Adrenal gland (tissue), 12 donors: ENCODE data around the gene RIN1. TPM values are rescaled to one million over a fixed set of nuclear protein-coding genes. Genes with fewer than 3 reads are reported as not detected.

Experiments used
- DNase-seq, 7 donors: peaks; one replicate each; pipeline ENCODE4 v3.0.0-alpha.2; 2019 to 2020
- H3K27ac ChIP-seq, 5 donors: fragments of 200-600 bp; sonication (generic) in 4 of 5; 1 replicate in 3 of 5; 2 replicates in 2 of 5; pipeline versions ENCODE4 v1.5.1 to v1.8.0; 2016 to 2020; ENCODE audit warnings: mild to moderate bottlenecking in 1 of 5
- H3K27me3 ChIP-seq: fragments of 200-600 bp; 2 replicates; pipeline ENCODE4 v1.8.0; 2021
- H3K36me3 ChIP-seq, 2 donors: fragments of 200-600 bp; replicated peaks in 1 of 2; 1 replicate in 1 of 2; 2 replicates in 1 of 2; pipeline versions ENCODE4 v1.5.1 to v1.8.0; 2018 to 2022
- H3K4me1 ChIP-seq, 2 donors: fragments of 200-600 bp; replicated peaks in 1 of 2; 1 replicate in 1 of 2; 2 replicates in 1 of 2; pipeline versions ENCODE4 v1.5.1 to v1.8.0; 2018 to 2021
- H3K4me3 ChIP-seq, 4 donors: fragments of 200-600 bp; sonication (generic) in 3 of 4; one replicate each; pipeline ENCODE4 v1.5.1; 2016 to 2018
- H3K9me3 ChIP-seq, 3 donors: fragments of 200-600 bp; sonication (generic) in 1 of 3; replicated peaks in 1 of 3; 1 replicate in 2 of 3; 2 replicates in 1 of 3; pipeline versions ENCODE4 v1.5.1 to v1.8.0; 2016 to 2021
- CTCF ChIP-seq, 6 experiments: fragments of 450-650 bp in 4 of 6; fragments of 200-600 bp in 2 of 6; sonication (generic) in 1 of 6; IDR thresholded peaks; 1 replicate in 5 of 6; 2 replicates in 1 of 6; pipeline versions ENCODE4 v1.5.1 to v1.8.0; 2016 to 2021; ENCODE audit warnings: antibody characterized with exemption in 6 of 6, mild to moderate bottlenecking in 2 of 6, moderate library complexity in 1 of 6
- POLR2A ChIP-seq, 2 donors: fragments of 450-650 bp; IDR thresholded peaks; one replicate each; pipeline ENCODE4 v1.6.1; 2017; ENCODE audit warnings: antibody characterized with exemption in 2 of 2, mild to moderate bottlenecking in 2 of 2, moderate library complexity in 1 of 2
- WGBS, 4 donors: extraction: QIAGEN DNeasy Blood & Tissue Kit in 2 of 4; methylation state at CpG; one replicate each; pipeline versions ENCODE4 v1.1.5 to v1.1.7; 2013 to 2017; 5-methylcytosine and 5-hydroxymethylcytosine counted together
- intact Hi-C, 2 donors: fragments of 100-400 bp; cut with DNase I; formaldehyde crosslinking; loops; one replicate each; pipeline versions ENCODE4 v1.14.1 to v1.15.0; 2022 to 2023
- polyA plus RNA-seq, 3 donors: library from polyadenylated mRNA; stranded (reverse); fragments of 200-250 nt in 2 of 3; fragments of 350-450 nt in 1 of 3; fragmentation: Illumina TruSeq in 1 of 3; extraction: RNeasy Lipid Tissue Mini Kit (QIAGEN cat#74804) in 1 of 3; gene quantifications; one replicate each; pipeline ENCODE4 v1.2.3, GENCODE V29; 2013 to 2014
- total RNA-seq, 9 donors: library from RNA; depleted of rRNA in 4 of 9; stranded (reverse); fragments of >200 nt in 4 of 9; fragments of 120-200 nt in 1 of 9; fragmentation: NEBNext Ultra II Directional in 1 of 9; extraction: Animal tissue kit (Norgen Biotek cat#: 25700) in 1 of 9; gene quantifications; one replicate each; pipeline versions ENCODE4 v1.1.0 to v1.2.4, GENCODE V29; 2013 to 2023
- donor health status: healthy with polysubstance abuse.
- donor health status: Bipolar disorder and iron deficiency.
- donor health status: DM: yes; HTN: yes; CAD: no.
- donor health status: DM: no; HTN: no; CAD: no.
- donor health status: DM: no; HTN: no; CAD: no.
- donor health status: DM: yes; HTN: yes; CAD: no.

RIN1 gene
- total and polyA plus RNA-seq, 12 donors = 1.6 to 15.2 (median 7.1) TPM

- intact Hi-C loops = no loop called here
- 49 to 64% (median 54%) methylated on average over 11 to 17 of the region's 17 CpGs for WGBS, 4 donors
- TF ChIP-seq CTCF (IDR thresholded peaks at IDR 0.05) (no peak), POLR2A (IDR thresholded peaks at IDR 0.05) (no peak)
- H3K4me3 ChIP-seq = no peak overlapping the region
- peaks cover 8% of the 10 kb centered on the region for H3K27me3 ChIP-seq
- H3K4me1 ChIP-seq = peaks cover 11 to 20% of the 10 kb centered on the region in 2 donors
- no peaks in the 10 kb centered on the region for H3K36me3 ChIP-seq
- H3K27ac ChIP-seq = peak overlapping the region in 1 of 5 donors; percentile 52
- H3K9me3 ChIP-seq = no peaks in the 10 kb centered on the region
- peak in 2 of 7 donors; percentile 19 to 20 for DNase-seq
Measured at GRCh38 chr11:66292543-66293332, 43.5 kb downstream of the RIN1 start.

DNA sequence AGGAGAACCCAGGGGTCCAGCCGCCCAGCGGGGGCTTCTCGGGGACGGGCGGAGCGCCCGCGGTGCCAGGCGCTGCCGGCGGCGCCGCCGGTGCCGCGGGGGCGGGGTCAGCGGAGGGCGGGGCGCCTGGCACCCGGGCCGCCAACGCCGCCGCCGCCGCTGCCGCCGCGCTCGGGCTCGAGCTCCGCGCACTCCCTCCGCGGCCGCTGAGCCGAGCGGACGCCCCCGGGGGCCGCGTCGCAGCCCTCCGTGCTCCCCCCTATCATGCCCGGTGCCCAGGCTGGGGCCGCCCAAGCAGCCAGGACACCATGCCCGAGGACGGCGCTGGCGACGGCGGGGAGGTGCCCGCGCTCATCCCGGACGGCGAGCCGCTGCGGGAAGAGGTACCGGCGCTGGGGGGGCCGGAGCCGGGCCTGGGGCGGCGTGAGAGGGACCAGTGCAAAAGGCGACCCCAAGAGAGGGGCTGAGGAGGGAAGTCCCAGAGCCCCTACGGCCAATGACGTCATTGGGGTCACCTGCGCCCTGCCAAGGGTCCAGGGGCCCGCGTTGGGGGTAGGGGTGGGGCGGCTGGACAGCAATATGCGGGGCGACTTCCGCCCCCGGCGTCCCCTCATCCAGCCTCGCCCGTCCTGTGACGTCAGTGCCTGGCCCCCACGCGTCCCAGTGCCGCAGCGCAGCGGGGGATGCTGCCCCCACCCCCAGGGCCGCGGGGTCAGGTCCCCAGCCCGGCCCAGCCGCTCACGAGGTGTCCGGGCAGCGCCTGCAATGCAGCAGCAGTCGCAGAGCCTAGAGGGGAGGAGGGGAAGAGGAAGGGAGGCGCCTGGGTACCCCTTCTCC lies 44.3 kb downstream of the RIN1 start, which contains the start of gene TMEM151A:
Gene TMEM151A, plus strand, starts transcription at position 189 of the 837 bp plus-strand sequence. Its CDS starts 120 bp downstream, at position 309.
- Histone ChIP-seq H3K36me3 (no peaks in the 10 kb centered on the region), H3K4me1 (peaks cover 12 to 27% of the 10 kb centered on the region in 2 donors), H3K27me3 (peaks cover 8% of the 10 kb centered on the region), H3K27ac (peak within 1 kb of the TSS in 1 of 5 donors; percentile 52), H3K9me3 (no peaks in the 10 kb centered on the region), H3K4me3 (peak within 1 kb of the TSS in 1 of 4 donors; percentile 52)
- intact Hi-C loops = no loop called here
- 0 to 3% (median 1%) methylated on average over 1 to 95 of the region's 95 CpGs for WGBS, 4 donors
- DNase-seq = peak in 2 of 7 donors; percentile 21 to 30
- TF ChIP-seq CTCF (IDR thresholded peaks at IDR 0.05) (no peak), POLR2A (IDR thresholded peaks at IDR 0.05) (peak in 1 of 2 donors; percentile 26)

GRCh38 chr11:66291303-66291705 lies 44.9 kb downstream of the RIN1 start:
- H3K36me3 ChIP-seq = no peaks in the 10 kb centered on the region
- H3K27me3 ChIP-seq = peaks cover 8% of the 10 kb centered on the region
- peak overlapping the region in 1 of 4 donors; percentile 52 for H3K4me3 ChIP-seq
- intact Hi-C loops = no loop called here
- TF ChIP-seq POLR2A (IDR thresholded peaks at IDR 0.05) (no peak), CTCF (IDR thresholded peaks at IDR 0.05) (no peak)
- peak in 1 of 7 donors; percentile 31 for DNase-seq
- peak overlapping the region in 1 of 5 donors; percentile 2 for H3K27ac ChIP-seq
- H3K4me1 ChIP-seq = peaks cover 12 to 27% of the 10 kb centered on the region in 2 donors
- WGBS, 4 donors = 9 to 40% (median 12%) methylated on average over 1 to 16 of the region's 16 CpGs
- H3K9me3 ChIP-seq = no peaks in the 10 kb centered on the region

DNA sequence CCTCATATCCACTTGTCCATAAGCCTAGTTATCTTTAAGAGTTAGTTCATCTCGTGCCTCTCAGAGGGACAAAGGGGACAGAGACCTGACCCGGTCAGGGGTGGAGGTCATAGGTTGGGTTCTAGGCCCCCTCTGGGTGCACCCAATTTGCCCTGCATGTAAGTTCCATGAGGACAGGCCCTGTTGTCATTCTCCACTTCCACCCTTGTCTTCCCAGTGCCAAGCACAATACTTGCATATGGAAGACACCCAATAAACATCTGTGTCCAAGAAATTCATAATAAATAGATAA lies 46.0 kb downstream of the RIN1 start:
- no peaks in the 10 kb centered on the region for H3K36me3 ChIP-seq
- peaks cover 8% of the 10 kb centered on the region for H3K27me3 ChIP-seq
- TF ChIP-seq POLR2A (IDR thresholded peaks at IDR 0.05) (no peak), CTCF (IDR thresholded peaks at IDR 0.05) (no peak)
- DNase-seq = no peak
- H3K27ac ChIP-seq = peak overlapping the region in 1 of 5 donors; percentile 90
- H3K4me3 ChIP-seq = no peak overlapping the region
- H3K4me1 ChIP-seq = peaks cover 12 to 36% of the 10 kb centered on the region in 2 donors
- no peaks in the 10 kb centered on the region for H3K9me3 ChIP-seq
- 68 to 81% (median 76%) methylated on average over 2 of the region's 2 CpGs for WGBS, 4 donors
- intact Hi-C loops = no loop called here
